Nephron (organoid): ENCODE results near the gene CDC34.

ENCODE experiments used
- H3K27ac Mint-ChIP-seq, 3 experiments: 2 replicates each; pipeline ENCODE4 v1.8.0; 2020; ENCODE audit warnings: mixed read lengths in 3 of 3, mild to moderate bottlenecking in 2 of 3, moderate library complexity in 1 of 3
- H3K27me3 Mint-ChIP-seq: 2 replicates; pipeline ENCODE4 v1.8.0; 2021; ENCODE audit warnings: low read depth, mild to moderate bottlenecking, moderate library complexity, mixed read lengths
- H3K36me3 Mint-ChIP-seq: 2 replicates; pipeline ENCODE4 v1.8.0; 2020; ENCODE audit warnings: low read depth, mixed read lengths
- H3K4me1 Mint-ChIP-seq: 2 replicates; pipeline ENCODE4 v1.8.0; 2020; ENCODE audit warnings: mixed read lengths
- H3K4me3 Mint-ChIP-seq, 3 experiments: 2 replicates each; pipeline ENCODE4 v1.8.0; 2020; ENCODE audit warnings: mild to moderate bottlenecking in 3 of 3, mixed read lengths in 3 of 3, moderate library complexity in 2 of 3
- H3K9me3 Mint-ChIP-seq: 2 replicates; pipeline ENCODE4 v1.8.0; 2020; ENCODE audit warnings: mixed read lengths
- TF ChIP-seq, protein P1 (sequence below), 3 experiments: fragments of 200-600 bp; sonication (generic); IDR thresholded peaks; one replicate each; pipeline ENCODE4 v1.5.0; 2021; ENCODE audit warnings: antibody characterized with exemption in 3 of 3; ENCODE audit not compliant: unreplicated experiment in 3 of 3

The CDC34 gene

DNA sequence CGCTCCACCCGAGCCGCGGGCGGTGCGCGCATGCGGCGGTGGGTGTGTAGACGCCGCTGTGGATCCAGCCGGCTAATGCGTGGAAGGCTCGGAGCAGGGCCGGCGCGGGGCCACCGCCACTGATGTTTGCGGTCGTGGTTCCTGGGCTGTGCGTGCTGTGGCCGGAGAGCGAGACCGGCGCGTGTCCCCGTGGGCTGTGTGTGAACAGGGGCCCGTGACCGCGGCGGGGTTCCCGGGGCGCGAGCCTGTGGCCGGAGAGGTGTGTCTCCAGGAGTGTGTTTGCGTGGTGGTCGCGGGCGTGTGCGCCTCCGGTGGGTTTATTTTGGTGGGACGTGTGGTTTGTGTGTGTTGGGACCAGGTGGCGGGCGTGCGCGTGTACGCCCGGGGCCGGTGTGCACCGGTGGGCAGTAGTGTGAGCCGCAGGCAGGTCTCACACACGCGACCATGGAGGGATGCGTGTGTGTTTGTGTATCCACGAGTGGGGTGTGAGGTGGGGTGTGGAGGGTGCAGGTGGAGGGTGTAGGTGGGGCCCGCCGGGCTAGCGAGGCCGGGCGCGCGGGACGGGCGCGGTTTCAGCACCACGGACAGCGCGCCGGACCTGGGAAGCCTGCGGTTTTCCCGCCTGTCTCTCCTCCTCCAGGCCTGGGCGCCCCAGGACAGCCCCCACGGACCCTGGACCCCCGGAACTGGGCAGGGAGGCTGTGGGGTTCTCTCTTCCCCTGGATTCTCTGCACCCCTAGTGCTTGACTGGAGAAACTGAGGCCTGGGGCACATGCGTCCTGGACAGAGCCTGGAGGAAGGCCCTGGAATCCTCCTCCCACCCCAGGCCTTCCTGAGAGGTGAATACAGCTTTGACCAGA is 59.8 kb downstream of the CDC34 start:
- TF ChIP-seq, protein P1, sequence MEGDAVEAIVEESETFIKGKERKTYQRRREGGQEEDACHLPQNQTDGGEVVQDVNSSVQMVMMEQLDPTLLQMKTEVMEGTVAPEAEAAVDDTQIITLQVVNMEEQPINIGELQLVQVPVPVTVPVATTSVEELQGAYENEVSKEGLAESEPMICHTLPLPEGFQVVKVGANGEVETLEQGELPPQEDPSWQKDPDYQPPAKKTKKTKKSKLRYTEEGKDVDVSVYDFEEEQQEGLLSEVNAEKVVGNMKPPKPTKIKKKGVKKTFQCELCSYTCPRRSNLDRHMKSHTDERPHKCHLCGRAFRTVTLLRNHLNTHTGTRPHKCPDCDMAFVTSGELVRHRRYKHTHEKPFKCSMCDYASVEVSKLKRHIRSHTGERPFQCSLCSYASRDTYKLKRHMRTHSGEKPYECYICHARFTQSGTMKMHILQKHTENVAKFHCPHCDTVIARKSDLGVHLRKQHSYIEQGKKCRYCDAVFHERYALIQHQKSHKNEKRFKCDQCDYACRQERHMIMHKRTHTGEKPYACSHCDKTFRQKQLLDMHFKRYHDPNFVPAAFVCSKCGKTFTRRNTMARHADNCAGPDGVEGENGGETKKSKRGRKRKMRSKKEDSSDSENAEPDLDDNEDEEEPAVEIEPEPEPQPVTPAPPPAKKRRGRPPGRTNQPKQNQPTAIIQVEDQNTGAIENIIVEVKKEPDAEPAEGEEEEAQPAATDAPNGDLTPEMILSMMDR (IDR thresholded peaks at IDR 0.05; ENCODE audit: unreplicated experiment in 3 of 3) = no peak
- peaks cover 60% of the 10 kb centered on the region for H3K27me3 Mint-ChIP-seq
- no peak overlapping the region for H3K27ac Mint-ChIP-seq
- peak overlapping the region; percentile 69 to 72 (median 71) for H3K4me3 Mint-ChIP-seq
- no peaks in the 10 kb centered on the region for H3K4me1 Mint-ChIP-seq
- H3K9me3 Mint-ChIP-seq = no peaks in the 10 kb centered on the region
- no peaks in the 10 kb centered on the region for H3K36me3 Mint-ChIP-seq
